ENCODE results near the gene PHIP.

GRCh38 chr6:78999737-79000136 lies 78.3 kb downstream of the PHIP start:
- TF ChIP-seq, protein P1, sequence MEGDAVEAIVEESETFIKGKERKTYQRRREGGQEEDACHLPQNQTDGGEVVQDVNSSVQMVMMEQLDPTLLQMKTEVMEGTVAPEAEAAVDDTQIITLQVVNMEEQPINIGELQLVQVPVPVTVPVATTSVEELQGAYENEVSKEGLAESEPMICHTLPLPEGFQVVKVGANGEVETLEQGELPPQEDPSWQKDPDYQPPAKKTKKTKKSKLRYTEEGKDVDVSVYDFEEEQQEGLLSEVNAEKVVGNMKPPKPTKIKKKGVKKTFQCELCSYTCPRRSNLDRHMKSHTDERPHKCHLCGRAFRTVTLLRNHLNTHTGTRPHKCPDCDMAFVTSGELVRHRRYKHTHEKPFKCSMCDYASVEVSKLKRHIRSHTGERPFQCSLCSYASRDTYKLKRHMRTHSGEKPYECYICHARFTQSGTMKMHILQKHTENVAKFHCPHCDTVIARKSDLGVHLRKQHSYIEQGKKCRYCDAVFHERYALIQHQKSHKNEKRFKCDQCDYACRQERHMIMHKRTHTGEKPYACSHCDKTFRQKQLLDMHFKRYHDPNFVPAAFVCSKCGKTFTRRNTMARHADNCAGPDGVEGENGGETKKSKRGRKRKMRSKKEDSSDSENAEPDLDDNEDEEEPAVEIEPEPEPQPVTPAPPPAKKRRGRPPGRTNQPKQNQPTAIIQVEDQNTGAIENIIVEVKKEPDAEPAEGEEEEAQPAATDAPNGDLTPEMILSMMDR (IDR thresholded peaks at IDR 0.05): no peak
- no peak for TF ChIP-seq POLR2A (IDR thresholded peaks at IDR 0.05)

Data from Peyer's patch (tissue), 4 donors.